Measurements from ENCODE around the gene NEK7.

NEK7 gene

DNA sequence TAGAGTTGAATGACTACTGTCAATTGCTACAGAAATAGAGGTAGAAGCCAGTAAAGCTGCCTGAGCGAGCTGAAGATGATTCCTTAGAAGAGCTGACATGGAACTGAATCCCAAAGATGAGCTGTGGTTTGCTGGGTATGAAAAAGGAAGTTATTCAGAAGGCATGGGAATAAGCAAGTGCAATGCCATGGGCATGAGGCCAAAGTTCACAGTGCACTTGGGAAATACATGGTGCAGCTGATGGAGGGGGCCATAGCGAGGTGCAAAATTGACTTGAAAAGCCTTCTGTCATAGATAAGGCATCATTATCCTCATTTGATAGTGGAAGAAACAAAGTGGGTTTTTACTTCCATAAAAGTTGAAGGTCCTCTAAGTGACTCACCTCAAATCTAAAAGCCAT, 88.6 kb downstream of the NEK7 start:
- no peak overlapping the region for H3K4me3 ChIP-seq (ENCODE audit: low read length in 2 of 2)
- H3K27ac ChIP-seq (ENCODE audit: low read depth in 2 of 2, low read length in 2 of 2) = no peak overlapping the region
- no peaks in the 10 kb centered on the region for H3K36me3 ChIP-seq (ENCODE audit: control insufficient read depth in 2 of 2, insufficient read depth in 2 of 2, low read length in 2 of 2)
- no peaks in the 10 kb centered on the region for H3K4me1 ChIP-seq (ENCODE audit: control insufficient read depth in 2 of 2, insufficient read depth in 2 of 2, low read length in 2 of 2)
- no peak overlapping the region for H3K9ac ChIP-seq (ENCODE audit: low read depth in 1 of 2, low read length in 2 of 2)
- H3K27me3 ChIP-seq (ENCODE audit: control insufficient read depth in 2 of 2, insufficient read depth in 2 of 2, low read length in 2 of 2) = no peaks in the 10 kb centered on the region
- no peaks in the 10 kb centered on the region for H3K9me3 ChIP-seq (ENCODE audit: control insufficient read depth in 2 of 2, low read length in 2 of 2)

DNA sequence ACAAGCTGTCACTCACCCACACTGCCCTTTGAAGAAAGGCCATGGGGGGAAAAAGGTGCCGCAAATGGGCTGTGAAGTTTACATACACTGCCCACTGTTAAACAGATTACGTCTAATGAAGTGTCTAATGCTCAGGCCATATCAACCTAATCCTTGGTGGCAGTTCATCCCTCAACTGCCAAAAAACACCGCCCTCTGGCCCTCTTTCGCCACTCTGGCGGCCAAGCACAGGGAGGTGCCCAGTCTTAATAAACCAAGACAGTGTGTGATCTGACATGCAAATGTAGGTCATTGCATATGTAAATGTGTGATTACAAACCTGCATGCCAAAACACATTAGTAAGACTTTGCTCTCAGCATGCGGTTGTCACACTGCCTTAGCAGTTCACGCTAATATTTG, 89.5 kb downstream of the NEK7 start:
- no peak overlapping the region for H3K4me3 ChIP-seq (ENCODE audit: low read length in 2 of 2)
- no peaks in the 10 kb centered on the region for H3K36me3 ChIP-seq (ENCODE audit: control insufficient read depth in 2 of 2, insufficient read depth in 2 of 2, low read length in 2 of 2)
- H3K4me1 ChIP-seq (ENCODE audit: control insufficient read depth in 2 of 2, insufficient read depth in 2 of 2, low read length in 2 of 2) = no peaks in the 10 kb centered on the region
- H3K27ac ChIP-seq (ENCODE audit: low read depth in 2 of 2, low read length in 2 of 2) = no peak overlapping the region
- H3K9ac ChIP-seq (ENCODE audit: low read depth in 1 of 2, low read length in 2 of 2) = no peak overlapping the region
- no peaks in the 10 kb centered on the region for H3K27me3 ChIP-seq (ENCODE audit: control insufficient read depth in 2 of 2, insufficient read depth in 2 of 2, low read length in 2 of 2)
- H3K9me3 ChIP-seq (ENCODE audit: control insufficient read depth in 2 of 2, low read length in 2 of 2) = no peaks in the 10 kb centered on the region

- Histone ChIP-seq H3K36me3 (ENCODE audit: control insufficient read depth in 2 of 2, insufficient read depth in 2 of 2, low read length in 2 of 2) (no peaks in the 10 kb centered on the region), H3K27ac (ENCODE audit: low read depth in 2 of 2, low read length in 2 of 2) (no peak overlapping the region), H3K9me3 (ENCODE audit: control insufficient read depth in 2 of 2, low read length in 2 of 2) (no peaks in the 10 kb centered on the region)
Measured at GRCh38 chr1:198253259-198253658, 96.5 kb downstream of the NEK7 start.

DNA sequence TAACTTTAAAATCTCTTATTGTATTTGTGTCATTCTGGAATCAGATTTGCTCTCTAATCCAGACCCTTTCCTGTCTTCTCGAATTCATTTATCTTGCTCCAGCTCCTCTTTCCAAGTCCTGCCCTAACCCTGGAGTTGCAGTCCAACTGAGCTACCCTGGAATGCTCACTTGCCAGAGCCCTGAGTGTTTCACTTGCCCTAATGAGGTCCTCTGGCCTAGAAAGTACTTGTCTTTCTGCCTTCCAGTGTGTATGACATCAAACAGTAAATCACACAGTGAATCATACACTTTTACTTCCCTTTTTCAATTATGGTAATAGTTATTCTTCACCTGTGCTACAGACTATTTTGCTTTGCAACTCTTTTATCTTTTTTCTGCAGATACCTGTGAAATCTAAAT, 96.9 kb downstream of the NEK7 start:
- H3K9ac ChIP-seq (ENCODE audit: low read depth in 1 of 2, low read length in 2 of 2) = no peak overlapping the region
- no peak overlapping the region for H3K4me3 ChIP-seq (ENCODE audit: low read length in 2 of 2)
- no peaks in the 10 kb centered on the region for H3K9me3 ChIP-seq (ENCODE audit: control insufficient read depth in 2 of 2, low read length in 2 of 2)
- no peak overlapping the region for H3K27ac ChIP-seq (ENCODE audit: low read depth in 2 of 2, low read length in 2 of 2)
- H3K27me3 ChIP-seq (ENCODE audit: control insufficient read depth in 2 of 2, insufficient read depth in 2 of 2, low read length in 2 of 2) = no peaks in the 10 kb centered on the region
- no peaks in the 10 kb centered on the region for H3K36me3 ChIP-seq (ENCODE audit: control insufficient read depth in 2 of 2, insufficient read depth in 2 of 2, low read length in 2 of 2)
- no peaks in the 10 kb centered on the region for H3K4me1 ChIP-seq (ENCODE audit: control insufficient read depth in 2 of 2, insufficient read depth in 2 of 2, low read length in 2 of 2)

More at GRCh38 chr1:198253259-198253658, 96.5 kb downstream of the NEK7 start:
- no peaks in the 10 kb centered on the region for H3K27me3 ChIP-seq (ENCODE audit: control insufficient read depth in 2 of 2, insufficient read depth in 2 of 2, low read length in 2 of 2)
- H3K4me3 ChIP-seq (ENCODE audit: low read length in 2 of 2) = no peak overlapping the region
- no peaks in the 10 kb centered on the region for H3K4me1 ChIP-seq (ENCODE audit: control insufficient read depth in 2 of 2, insufficient read depth in 2 of 2, low read length in 2 of 2)
- H3K9ac ChIP-seq (ENCODE audit: low read depth in 1 of 2, low read length in 2 of 2) = no peak overlapping the region

GRCh38 chr1:198254521-198254920, 97.7 kb downstream of the NEK7 start:
- Histone ChIP-seq H3K4me3 (ENCODE audit: low read length in 2 of 2) (no peak overlapping the region), H3K9me3 (ENCODE audit: control insufficient read depth in 2 of 2, low read length in 2 of 2) (no peaks in the 10 kb centered on the region), H3K4me1 (ENCODE audit: control insufficient read depth in 2 of 2, insufficient read depth in 2 of 2, low read length in 2 of 2) (no peaks in the 10 kb centered on the region), H3K9ac (ENCODE audit: low read depth in 1 of 2, low read length in 2 of 2) (no peak overlapping the region), H3K27ac (ENCODE audit: low read depth in 2 of 2, low read length in 2 of 2) (no peak overlapping the region), H3K27me3 (ENCODE audit: control insufficient read depth in 2 of 2, insufficient read depth in 2 of 2, low read length in 2 of 2) (no peaks in the 10 kb centered on the region), H3K36me3 (ENCODE audit: control insufficient read depth in 2 of 2, insufficient read depth in 2 of 2, low read length in 2 of 2) (no peaks in the 10 kb centered on the region)

DNA sequence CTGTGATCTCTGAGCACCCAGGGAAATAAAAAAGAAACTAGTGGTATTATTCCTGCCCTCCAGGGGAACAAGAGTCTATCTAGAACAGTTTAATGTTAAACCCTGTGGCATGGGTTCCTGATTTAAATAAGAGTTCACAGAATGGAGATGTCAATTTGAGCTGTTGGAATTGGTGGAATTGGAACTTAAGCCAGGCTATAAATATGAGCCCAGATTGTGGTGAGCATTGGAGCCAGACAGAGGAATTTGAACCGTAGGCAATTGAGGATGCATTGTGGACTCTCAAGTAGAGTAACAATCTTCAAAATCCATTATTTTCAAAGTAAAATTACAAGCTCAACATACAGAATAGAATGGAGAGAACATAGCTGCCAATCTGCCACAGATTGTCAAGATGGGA, 98.2 kb downstream of the NEK7 start:
- Histone ChIP-seq H3K27ac (ENCODE audit: low read depth in 2 of 2, low read length in 2 of 2) (no peak overlapping the region), H3K4me1 (ENCODE audit: control insufficient read depth in 2 of 2, insufficient read depth in 2 of 2, low read length in 2 of 2) (no peaks in the 10 kb centered on the region), H3K9me3 (ENCODE audit: control insufficient read depth in 2 of 2, low read length in 2 of 2) (no peaks in the 10 kb centered on the region), H3K4me3 (ENCODE audit: low read length in 2 of 2) (no peak overlapping the region), H3K36me3 (ENCODE audit: control insufficient read depth in 2 of 2, insufficient read depth in 2 of 2, low read length in 2 of 2) (no peaks in the 10 kb centered on the region), H3K9ac (ENCODE audit: low read depth in 1 of 2, low read length in 2 of 2) (no peak overlapping the region), H3K27me3 (ENCODE audit: control insufficient read depth in 2 of 2, insufficient read depth in 2 of 2, low read length in 2 of 2) (no peaks in the 10 kb centered on the region)

DNA sequence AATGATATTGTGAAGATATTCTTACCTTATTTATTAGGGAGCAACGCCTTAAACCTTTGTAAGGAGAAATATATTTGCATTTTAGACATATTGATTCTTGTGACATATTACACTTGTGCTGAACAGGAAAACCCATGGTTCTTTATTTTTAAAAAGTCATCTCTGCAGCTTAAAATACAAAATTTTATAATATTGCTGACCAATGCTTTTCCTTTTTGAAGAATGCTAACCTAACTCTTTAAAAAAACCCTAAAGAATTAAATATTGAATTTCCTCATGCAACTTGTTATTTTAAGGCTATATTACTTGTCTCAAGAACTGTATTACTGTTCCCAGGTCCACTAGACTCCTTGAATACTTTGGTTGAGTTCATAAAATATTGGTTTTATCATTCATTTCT, 99.0 kb downstream of the NEK7 start:
- Histone ChIP-seq H3K4me1 (ENCODE audit: control insufficient read depth in 2 of 2, insufficient read depth in 2 of 2, low read length in 2 of 2) (no peaks in the 10 kb centered on the region), H3K36me3 (ENCODE audit: control insufficient read depth in 2 of 2, insufficient read depth in 2 of 2, low read length in 2 of 2) (no peaks in the 10 kb centered on the region), H3K4me3 (ENCODE audit: low read length in 2 of 2) (no peak overlapping the region), H3K9ac (ENCODE audit: low read depth in 1 of 2, low read length in 2 of 2) (no peak overlapping the region), H3K9me3 (ENCODE audit: control insufficient read depth in 2 of 2, low read length in 2 of 2) (no peaks in the 10 kb centered on the region), H3K27ac (ENCODE audit: low read depth in 2 of 2, low read length in 2 of 2) (no peak overlapping the region), H3K27me3 (ENCODE audit: control insufficient read depth in 2 of 2, insufficient read depth in 2 of 2, low read length in 2 of 2) (no peaks in the 10 kb centered on the region)

DNA sequence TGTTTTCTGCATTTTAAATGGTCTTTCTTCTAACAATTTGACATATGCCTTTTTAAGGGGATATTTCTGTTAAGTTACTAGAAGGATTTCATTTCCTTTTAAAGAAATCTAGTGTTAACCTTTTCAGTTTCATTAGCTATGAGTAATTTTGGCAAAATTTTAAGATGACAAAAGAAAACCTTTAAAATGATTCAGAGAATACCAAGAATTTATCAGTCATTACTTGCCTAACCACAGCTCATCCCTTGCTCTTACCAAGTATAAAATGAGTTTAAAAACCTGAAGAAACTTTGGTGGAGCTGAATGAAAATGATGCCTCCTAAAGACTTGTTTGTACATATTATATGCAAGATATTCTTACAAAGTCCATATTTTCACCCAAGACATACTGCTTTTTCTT, 101.7 kb downstream of the NEK7 start:
- H3K27ac ChIP-seq (ENCODE audit: low read depth in 2 of 2, low read length in 2 of 2) = no peak overlapping the region
- H3K27me3 ChIP-seq (ENCODE audit: control insufficient read depth in 2 of 2, insufficient read depth in 2 of 2, low read length in 2 of 2) = no peaks in the 10 kb centered on the region
- no peaks in the 10 kb centered on the region for H3K36me3 ChIP-seq (ENCODE audit: control insufficient read depth in 2 of 2, insufficient read depth in 2 of 2, low read length in 2 of 2)
- no peaks in the 10 kb centered on the region for H3K4me1 ChIP-seq (ENCODE audit: control insufficient read depth in 2 of 2, insufficient read depth in 2 of 2, low read length in 2 of 2)
- H3K9ac ChIP-seq (ENCODE audit: low read depth in 1 of 2, low read length in 2 of 2) = no peak overlapping the region
- no peak overlapping the region for H3K4me3 ChIP-seq (ENCODE audit: low read length in 2 of 2)
- no peaks in the 10 kb centered on the region for H3K9me3 ChIP-seq (ENCODE audit: control insufficient read depth in 2 of 2, low read length in 2 of 2)

DNA sequence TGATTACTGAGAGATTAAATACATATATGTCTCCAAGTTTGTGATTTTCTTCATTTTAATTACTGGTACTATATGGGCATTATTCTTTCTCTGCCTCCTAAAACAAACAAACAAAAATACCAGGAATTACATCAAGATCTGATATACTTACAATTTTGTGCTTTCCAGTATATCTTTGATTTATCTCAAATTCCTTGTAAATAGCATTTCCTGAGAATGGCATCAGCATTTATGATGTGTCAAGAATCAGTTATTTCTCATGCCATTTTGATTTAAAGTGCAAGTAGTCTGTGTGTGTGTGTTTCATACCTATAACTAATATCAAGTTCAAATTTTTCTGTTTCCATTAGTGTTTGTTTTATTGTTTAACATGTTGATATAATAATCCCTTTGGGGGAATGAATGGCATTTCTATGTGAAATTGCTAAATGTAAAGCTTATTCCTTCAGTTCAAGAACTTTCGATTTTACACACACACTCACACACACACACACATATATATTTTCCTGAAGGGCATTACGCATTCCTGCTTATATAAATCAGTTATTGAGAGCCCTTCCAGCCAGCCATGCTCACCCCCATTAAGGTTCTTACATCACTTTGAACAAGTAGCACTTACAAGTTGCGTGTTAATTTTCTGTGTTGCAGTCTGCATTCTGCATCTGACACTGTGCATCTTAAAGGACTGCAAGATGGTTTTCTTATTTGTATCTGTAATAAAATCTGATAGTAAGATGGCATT, 102.7 kb downstream of the NEK7 start:
- no peak overlapping the region for H3K9ac ChIP-seq (ENCODE audit: low read depth in 1 of 2, low read length in 2 of 2)
- no peak overlapping the region for H3K27ac ChIP-seq (ENCODE audit: low read depth in 2 of 2, low read length in 2 of 2)
- no peaks in the 10 kb centered on the region for H3K4me1 ChIP-seq (ENCODE audit: control insufficient read depth in 2 of 2, insufficient read depth in 2 of 2, low read length in 2 of 2)
- no peak overlapping the region for H3K4me3 ChIP-seq (ENCODE audit: low read length in 2 of 2)
- H3K36me3 ChIP-seq (ENCODE audit: control insufficient read depth in 2 of 2, insufficient read depth in 2 of 2, low read length in 2 of 2) = no peaks in the 10 kb centered on the region
- no peaks in the 10 kb centered on the region for H3K27me3 ChIP-seq (ENCODE audit: control insufficient read depth in 2 of 2, insufficient read depth in 2 of 2, low read length in 2 of 2)
- no peaks in the 10 kb centered on the region for H3K9me3 ChIP-seq (ENCODE audit: control insufficient read depth in 2 of 2, low read length in 2 of 2)

- Histone ChIP-seq H3K9ac (ENCODE audit: low read depth in 1 of 2, low read length in 2 of 2) (no peak overlapping the region), H3K4me3 (ENCODE audit: low read length in 2 of 2) (no peak overlapping the region), H3K27ac (ENCODE audit: low read depth in 2 of 2, low read length in 2 of 2) (no peak overlapping the region), H3K27me3 (ENCODE audit: control insufficient read depth in 2 of 2, insufficient read depth in 2 of 2, low read length in 2 of 2) (no peaks in the 10 kb centered on the region), H3K9me3 (ENCODE audit: control insufficient read depth in 2 of 2, low read length in 2 of 2) (no peaks in the 10 kb centered on the region), H3K4me1 (ENCODE audit: control insufficient read depth in 2 of 2, insufficient read depth in 2 of 2, low read length in 2 of 2) (no peaks in the 10 kb centered on the region), H3K36me3 (ENCODE audit: control insufficient read depth in 2 of 2, insufficient read depth in 2 of 2, low read length in 2 of 2) (no peaks in the 10 kb centered on the region)
Measured at GRCh38 chr1:198261886-198262285, 105.1 kb downstream of the NEK7 start.

GRCh38 chr1:198263186-198263585, 106.4 kb downstream of the NEK7 start:
- Histone ChIP-seq H3K4me3 (ENCODE audit: low read length in 2 of 2) (no peak overlapping the region), H3K27me3 (ENCODE audit: control insufficient read depth in 2 of 2, insufficient read depth in 2 of 2, low read length in 2 of 2) (no peaks in the 10 kb centered on the region), H3K4me1 (ENCODE audit: control insufficient read depth in 2 of 2, insufficient read depth in 2 of 2, low read length in 2 of 2) (no peaks in the 10 kb centered on the region), H3K9me3 (ENCODE audit: control insufficient read depth in 2 of 2, low read length in 2 of 2) (no peaks in the 10 kb centered on the region), H3K9ac (ENCODE audit: low read depth in 1 of 2, low read length in 2 of 2) (no peak overlapping the region), H3K36me3 (ENCODE audit: control insufficient read depth in 2 of 2, insufficient read depth in 2 of 2, low read length in 2 of 2) (no peaks in the 10 kb centered on the region), H3K27ac (ENCODE audit: low read depth in 2 of 2, low read length in 2 of 2) (no peak overlapping the region)
